COR-L47 (cell line): ENCODE data around the gene ACOT7.
A peak's percentile ranks its signal among the peaks of the same experiment; 100 is the strongest.
"Not testable (repeated sequence)": the region's sequence is repeated elsewhere in the genome, so short reads cannot be mapped to it uniquely, and the experiment has no call there.

Experiments used
- DNase-seq: peaks from one replicate; lab custom pipeline; 2025; lab: John Stamatoyannopoulos, UW

ACOT7 gene

GRCh38 chr1:6396998-6397397 lies 3.4 kb upstream of the ACOT7 start:
- DNase-seq = no peak

- not testable (repeated sequence) for DNase-seq
Observed at GRCh38 chr1:6395781-6396244, 2.2 kb upstream of the ACOT7 start.

- not testable (repeated sequence) for DNase-seq
Observed at GRCh38 chr1:6395130-6395529, 1.6 kb upstream of the ACOT7 start.

GRCh38 chr1:6392809-6393399 lies 663 bp downstream of the ACOT7 start:
- no peak for DNase-seq

- DNase-seq = no peak
Observed at GRCh38 chr1:6391951-6392808, 1.4 kb downstream of the ACOT7 start.

GRCh38 chr1:6389971-6390370 lies 3.6 kb downstream of the ACOT7 start:
- DNase-seq = no peak

- DNase-seq = no peak
Observed at GRCh38 chr1:6386371-6386949, 7.1 kb downstream of the ACOT7 start.

- no peak for DNase-seq
Observed at GRCh38 chr1:6385488-6386191, 7.9 kb downstream of the ACOT7 start.

GRCh38 chr1:6384962-6385361 lies 8.6 kb downstream of the ACOT7 start:
- DNase-seq = no peak

- DNase-seq = no peak
Observed at GRCh38 chr1:6384135-6384534, 9.4 kb downstream of the ACOT7 start.

- no peak for DNase-seq
Observed at GRCh38 chr1:6380037-6380436, 13.5 kb downstream of the ACOT7 start.

GRCh38 chr1:6378096-6378746 lies 15.3 kb downstream of the ACOT7 start:
- no peak for DNase-seq

GRCh38 chr1:6373961-6374720 lies 19.4 kb downstream of the ACOT7 start:
- peak; percentile 81 for DNase-seq

GRCh38 chr1:6372236-6372635 lies 21.3 kb downstream of the ACOT7 start:
- not testable (repeated sequence) for DNase-seq

- DNase-seq = no peak
Observed at GRCh38 chr1:6370006-6370405, 23.6 kb downstream of the ACOT7 start.

GRCh38 chr1:6367381-6368012 lies 26.1 kb downstream of the ACOT7 start:
- no peak for DNase-seq

GRCh38 chr1:6365047-6365446 lies 28.5 kb downstream of the ACOT7 start:
- DNase-seq = no peak

GRCh38 chr1:6363085-6363884 lies 30.3 kb downstream of the ACOT7 start:
- DNase-seq = peak; percentile 51

- DNase-seq = no peak
Observed at GRCh38 chr1:6361124-6361775, 32.3 kb downstream of the ACOT7 start.
